GM18907 (cell line): ENCODE results near the gene TSPAN9.
A peak's percentile ranks its signal among the peaks of the same experiment; 100 is the strongest.

Experiments
- ATAC-seq: cut with Tn5 transposase; IDR thresholded peaks from one replicate; pipeline ENCODE4 v1.9.1; 2021; ENCODE audit warnings: mild to moderate bottlenecking, moderate library complexity; ENCODE audit not compliant: unreplicated experiment

Gene TSPAN9, protein sequence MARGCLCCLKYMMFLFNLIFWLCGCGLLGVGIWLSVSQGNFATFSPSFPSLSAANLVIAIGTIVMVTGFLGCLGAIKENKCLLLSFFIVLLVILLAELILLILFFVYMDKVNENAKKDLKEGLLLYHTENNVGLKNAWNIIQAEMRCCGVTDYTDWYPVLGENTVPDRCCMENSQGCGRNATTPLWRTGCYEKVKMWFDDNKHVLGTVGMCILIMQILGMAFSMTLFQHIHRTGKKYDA

DNA sequence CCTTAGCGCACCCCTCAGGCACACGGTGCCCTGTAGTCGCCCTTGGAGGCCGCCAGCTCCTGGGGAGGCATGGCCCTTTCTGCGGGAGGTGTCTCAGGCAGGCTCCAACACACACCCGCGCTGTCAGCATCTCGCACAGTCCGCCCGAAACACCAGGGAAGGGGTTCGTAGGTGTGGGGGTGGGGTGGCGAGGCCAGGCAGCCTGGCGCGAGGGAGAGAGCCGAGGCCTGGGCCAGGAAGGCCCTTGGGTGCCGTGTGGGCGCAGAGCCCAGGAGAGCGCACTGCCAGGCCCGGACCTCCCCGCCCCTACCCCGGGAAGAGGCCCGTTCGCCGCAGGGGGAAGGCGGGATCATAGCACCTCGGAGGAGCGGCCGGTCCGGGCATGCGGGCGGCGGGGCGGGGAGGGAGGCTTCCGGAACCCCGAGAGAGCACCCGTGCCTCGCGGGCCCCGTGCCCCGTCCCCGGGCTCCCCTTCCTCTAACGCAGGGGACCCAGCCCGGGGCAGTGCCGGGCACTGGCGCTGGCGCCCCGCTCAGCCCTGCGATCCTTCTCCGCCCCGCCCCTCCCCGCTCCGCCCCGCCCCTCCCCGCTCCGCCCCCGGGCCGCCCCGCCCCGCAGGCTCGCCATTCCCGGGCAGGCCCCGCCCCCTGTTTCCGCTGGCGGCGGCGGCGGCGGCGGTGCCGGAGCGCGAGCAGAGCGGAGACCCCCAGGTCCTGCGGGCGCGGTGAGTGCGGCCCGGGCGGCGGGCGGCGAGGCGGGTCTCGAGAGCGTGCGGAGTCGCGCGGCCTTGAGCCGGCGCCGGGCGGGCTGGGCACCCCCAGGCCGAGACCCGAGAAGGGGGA is at the start of gene TSPAN9:
Gene TSPAN9 (plus strand): TSS at position 650 of the 842 bp plus-strand sequence. CDS start 123,815 bp downstream, outside the sequence.
- peak; percentile 68 for ATAC-seq

DNA sequence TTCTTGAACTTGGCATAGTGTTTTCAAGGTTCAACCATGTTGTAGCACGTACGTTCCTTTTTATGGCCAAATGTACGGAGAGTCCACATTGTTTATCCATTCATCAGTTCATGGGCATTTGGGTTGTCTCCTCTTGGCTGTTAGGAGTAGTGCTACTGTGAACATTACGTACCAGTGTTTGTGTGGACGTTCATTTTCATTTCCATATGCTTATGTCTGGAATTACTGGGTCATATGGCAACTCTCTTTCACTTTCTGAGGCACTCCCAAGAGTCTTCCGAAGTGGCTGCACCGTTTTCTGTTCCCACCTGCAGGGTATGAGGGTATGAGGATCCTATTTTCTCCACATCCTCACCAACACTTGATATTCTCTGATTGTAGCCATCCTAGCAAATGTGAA is 49.1 kb upstream of the TSPAN9 start:
- no peak for ATAC-seq

DNA sequence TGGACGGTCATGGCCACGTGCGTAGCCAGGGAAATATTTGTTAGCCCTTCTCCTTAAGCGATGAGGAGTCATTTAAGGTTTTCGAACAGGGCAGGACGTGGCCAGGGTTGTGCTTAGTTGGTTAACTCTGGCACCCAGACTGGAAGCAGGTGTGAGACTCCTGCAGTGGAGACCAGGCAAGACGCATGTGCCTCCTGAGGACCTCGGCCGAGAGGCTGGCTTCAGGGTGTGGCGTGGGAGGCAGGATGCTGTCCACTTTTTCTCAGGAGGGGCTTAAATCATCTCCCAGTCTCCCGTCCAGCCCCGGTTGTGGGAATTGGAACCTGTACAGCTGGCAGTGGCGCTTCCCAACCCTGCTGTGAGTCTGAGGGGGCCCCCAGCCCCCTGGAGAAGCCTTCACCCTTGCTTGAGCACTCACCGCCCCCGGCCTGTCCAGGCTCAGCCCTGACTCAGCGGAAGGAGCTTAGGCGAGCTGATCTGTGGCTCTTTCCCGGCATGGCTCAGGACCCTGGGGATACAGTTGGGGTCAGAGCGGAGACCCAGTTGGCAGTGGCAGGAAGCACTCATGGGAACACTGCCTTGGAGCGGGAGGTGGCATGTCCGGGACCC is 46.3 kb upstream of the TSPAN9 start:
- ATAC-seq, result no peak

DNA sequence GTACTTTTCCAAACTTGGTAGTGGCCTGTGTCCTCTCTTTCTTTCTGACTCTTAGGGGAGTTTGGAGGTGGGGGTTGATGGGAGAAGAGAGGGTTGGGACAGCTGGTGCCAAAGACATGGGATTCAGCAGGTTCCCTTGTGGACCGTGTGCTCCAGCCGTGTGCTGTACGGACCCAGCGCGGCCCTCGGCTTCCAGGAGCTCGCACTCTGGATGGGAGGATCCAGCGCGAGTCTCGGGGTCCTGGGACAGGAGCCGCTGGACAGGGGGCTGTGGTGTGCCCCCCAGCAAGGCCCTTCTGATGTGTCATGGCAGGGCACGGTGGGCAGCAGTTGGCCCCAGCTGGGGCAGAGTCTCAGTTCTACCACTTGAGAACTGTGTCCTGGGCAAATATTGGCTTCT is 45.0 kb upstream of the TSPAN9 start:
- ATAC-seq, result no peak

DNA sequence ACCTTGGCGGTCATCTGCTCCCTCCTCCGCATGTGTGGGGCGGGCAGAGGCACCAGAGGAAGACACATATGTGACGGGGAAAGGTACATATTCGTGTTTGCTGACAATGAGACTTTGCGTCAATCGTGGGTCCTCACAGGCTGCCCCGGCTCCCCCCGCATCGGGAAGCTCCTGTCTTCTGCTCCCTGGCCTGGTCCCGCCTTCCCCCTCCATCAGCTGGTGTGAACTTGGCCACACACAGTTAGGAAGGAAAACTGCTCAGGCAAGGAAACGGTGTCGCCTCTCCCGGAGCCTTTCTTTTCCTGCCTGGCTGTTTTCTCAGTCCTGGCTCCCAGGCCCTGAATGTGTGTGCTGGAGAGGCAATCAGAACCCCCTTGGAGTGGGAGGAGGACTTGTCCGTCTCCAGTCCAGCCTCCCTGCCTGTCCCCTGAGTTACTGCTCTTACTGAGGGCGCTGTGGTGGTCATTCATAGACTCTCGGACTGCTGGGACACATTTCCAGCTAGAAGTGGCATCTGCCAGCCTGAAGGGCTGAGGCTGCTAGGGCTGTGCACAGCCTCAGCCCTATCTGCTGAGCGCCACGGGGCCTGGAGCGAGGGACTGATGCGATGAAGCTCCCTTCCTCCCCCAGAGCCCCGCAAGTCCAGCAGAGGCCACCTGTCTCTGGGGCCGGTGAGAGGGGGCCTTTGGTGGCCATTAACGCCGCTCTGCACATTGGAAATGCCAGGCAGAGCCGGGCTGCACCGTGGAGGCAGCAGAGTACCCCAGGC is 44.2 kb upstream of the TSPAN9 start:
- no peak for ATAC-seq

DNA sequence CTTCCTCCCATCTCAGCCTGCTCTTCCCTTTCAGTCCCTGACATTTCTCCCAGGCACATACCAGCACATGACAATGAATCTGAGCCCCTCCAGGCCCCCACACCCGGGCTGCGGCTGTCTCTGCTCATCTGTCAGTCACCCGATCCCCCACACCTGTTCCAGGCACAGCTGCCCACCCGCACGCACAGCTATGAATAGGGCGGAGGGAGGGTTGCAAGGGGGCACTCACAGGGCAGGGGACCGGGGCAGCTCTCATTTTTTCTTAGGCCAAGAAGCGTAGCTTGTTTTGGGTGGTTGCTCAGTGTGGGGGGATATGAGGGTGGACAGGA is 43.7 kb upstream of the TSPAN9 start:
- no peak for ATAC-seq

DNA sequence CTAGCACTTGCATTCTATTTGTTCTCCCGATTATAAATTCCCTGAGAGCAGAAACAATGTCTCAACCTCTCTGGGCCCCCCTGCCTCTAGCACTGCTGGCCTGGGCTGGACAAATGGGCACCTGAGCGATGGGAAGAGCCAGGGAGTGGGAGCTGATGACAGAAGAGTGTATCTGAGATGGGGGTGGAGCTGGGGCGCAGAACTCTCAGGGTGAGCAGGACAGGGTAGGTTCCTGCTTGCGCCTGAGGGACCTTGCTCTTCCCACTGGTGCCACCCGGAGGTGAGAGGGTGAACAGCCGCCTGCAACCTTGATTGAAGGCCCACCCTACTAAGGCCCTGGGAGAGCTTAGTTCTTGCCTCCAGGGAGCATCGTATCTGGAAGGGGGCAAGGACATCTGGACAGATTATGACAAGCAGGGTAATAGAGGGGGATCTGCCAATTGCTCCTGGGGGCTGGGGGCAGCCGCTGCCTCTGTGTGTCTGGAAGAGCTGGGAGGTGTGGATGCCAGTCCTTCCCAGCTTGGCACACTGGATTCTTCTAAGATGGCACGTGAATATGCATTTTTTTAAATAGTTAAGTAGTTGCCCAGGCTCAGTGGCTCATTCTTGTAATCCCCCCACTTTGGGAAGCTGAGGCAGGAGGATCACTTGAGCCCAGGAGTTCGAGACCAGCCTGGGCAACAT is 43.0 kb upstream of the TSPAN9 start:
- no peak for ATAC-seq

DNA sequence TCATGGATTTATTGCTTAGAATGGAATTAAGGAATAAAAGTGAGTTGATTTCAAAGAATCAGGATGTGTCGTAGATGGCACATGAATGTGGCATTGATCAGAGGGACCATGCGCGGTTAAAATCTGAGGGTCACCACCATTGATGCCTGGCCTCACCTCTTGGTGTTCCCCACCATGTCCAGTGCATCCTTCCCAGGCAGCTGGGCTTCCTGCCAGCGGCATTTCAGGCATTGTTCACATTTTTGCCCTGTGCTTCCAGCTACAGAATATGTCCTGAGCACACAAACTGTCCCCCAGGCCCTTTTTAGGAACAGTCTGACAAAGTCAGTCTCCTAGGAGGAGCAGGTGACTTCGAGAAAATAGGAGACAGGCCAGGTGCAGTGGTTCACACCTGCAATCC is 42.0 kb upstream of the TSPAN9 start:
- no peak for ATAC-seq

DNA sequence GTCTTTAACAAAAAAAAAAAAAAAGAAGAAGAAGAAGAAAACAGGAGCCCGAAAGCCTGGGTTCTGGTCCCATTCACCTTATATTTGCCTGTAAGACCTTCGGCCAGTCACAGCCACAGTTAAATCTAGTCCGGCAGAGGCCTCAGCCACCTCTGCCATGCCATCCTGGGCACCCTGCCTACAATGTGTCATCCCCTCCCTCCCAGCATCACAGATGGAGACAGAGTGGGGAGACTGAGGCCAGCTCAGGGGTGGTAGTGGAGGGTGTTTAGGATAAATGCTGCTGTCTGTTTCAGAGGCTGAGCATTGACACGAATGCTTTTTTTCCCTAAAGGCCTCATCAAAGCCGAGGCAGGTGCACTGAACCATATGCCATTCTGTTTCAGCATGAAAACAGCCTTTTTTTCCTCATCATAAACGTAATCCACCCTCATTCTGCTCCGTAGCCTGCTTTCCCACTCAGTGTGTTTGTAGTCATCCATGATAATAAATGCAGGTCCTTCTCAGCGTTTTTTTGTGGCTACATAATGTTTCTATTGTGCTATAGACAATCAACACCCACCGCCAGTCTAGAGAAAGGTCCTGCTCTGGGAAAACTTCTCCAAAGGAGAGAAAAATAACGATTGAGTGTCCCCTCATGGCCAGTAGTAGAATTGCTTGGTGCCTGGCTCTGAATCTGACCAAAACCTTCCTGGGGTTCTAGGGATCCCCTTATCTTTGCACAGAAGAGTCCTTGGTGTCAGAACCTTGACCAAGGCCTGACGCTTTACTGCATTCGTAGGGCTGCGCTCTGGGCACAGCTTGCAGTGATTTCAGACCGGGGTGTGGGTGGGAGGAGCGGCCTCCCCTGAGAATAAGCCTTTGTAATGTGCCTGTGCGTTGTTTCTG is 41.1 kb upstream of the TSPAN9 start:
- ATAC-seq, result no peak

DNA sequence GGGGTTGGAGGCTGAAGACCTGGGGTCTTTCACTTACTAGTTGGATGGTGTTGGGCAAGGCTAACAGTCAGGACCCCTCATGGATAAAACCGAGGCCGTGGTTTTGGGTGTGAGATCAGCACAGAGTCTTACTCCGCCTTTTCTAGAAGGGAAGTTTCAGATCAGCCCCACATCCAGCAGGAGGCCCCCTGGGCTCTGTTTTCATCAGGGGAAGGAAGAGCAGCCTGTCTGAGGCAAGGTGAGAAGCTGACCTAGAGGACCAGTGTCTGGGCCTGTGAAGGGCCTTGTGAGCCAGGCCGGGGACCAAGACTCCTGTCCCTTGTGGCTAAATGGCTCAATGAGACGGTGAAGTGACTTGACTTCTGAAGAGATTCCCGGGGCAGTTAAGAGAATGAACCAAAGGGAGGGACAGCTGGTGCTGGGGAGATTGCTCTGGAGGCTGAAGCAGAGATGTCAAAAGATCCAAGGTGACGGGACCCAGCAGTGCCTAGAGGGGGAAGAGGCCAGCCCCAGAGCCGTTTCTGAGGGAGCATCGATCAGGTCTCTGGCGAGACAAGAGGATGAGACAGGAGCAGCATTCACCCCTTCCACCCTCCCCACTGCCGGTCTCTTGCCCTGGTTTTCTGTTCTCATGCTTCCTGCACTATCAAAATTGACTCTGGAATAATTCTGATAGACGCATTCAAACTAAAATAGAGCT is 40.1 kb upstream of the TSPAN9 start:
- ATAC-seq, result no peak

DNA sequence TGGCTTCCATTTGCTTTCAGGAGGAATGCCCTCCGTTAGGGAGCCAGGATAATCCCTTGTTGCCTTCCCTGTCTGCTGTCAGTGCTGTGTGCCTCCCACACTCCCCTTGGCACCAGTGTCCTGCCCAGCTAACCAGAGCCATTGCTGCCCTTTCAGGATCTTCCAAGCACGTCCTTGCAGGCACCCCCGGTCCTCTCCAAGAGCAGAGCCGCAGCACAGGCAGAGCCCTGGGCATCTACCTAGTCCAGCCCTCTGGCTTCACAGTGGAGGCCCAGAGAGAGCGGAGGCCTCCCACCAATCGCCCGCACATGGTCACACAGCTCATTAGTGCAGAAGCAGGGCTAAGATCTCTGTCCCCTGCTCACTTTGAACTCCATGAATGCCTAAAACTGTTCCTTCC is 39.0 kb upstream of the TSPAN9 start:
- ATAC-seq, result no peak

DNA sequence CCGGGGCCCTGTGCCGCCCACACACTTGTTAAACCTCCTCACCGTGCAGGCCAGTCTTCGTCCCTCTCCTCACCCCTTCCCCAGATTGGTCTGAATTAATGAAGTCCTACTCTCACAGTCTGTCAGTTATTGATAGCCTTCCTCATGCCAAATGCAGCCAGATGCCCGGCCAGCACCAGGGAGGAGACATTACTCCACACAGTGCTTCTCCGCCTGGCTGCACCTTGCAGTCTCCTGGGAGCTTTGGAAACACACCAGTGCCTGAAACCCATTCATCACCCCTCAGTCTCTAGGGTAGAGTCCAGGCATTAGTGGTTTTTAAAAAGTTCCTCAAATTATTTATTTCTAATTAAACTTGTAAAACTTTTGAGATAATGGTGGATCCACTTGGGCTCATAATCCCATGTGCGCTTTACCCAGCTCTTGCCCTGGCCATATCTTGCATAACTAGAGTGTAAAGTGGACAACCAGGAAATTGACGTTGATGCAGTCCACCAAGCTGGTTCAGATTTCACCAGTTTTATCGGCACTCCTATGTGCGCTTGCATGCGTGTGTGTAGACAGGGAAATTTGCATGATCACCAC is 38.2 kb upstream of the TSPAN9 start:
- ATAC-seq, result no peak

DNA sequence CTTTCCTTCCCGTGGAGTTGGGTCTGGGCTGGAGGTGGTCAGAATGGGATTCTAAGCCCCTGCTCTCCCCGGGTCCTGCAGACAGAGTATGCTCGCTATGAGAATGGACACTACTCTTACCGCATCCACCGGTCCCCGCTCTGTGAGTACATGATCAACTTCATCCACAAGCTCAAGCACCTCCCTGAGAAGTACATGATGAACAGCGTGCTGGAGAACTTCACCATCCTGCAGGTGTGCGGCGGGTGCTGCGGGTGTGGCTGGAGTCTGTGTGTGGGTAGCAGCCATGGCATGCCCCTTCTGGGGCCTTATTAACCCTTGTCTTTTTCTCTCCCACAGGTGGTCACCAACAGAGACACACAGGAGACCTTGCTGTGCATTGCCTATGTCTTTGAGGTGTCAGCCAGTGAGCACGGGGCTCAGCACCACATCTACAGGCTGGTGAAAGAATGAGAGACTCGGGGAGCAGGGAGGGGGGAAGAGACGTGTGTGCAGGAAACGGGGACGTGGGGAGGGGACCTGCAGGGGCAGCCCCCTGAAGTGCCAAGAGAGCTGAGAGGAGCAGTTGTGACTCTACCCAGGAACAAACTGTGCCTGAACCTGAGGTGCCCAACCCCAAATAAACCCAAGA is 37.0 kb upstream of the TSPAN9 start:
- no peak for ATAC-seq

DNA sequence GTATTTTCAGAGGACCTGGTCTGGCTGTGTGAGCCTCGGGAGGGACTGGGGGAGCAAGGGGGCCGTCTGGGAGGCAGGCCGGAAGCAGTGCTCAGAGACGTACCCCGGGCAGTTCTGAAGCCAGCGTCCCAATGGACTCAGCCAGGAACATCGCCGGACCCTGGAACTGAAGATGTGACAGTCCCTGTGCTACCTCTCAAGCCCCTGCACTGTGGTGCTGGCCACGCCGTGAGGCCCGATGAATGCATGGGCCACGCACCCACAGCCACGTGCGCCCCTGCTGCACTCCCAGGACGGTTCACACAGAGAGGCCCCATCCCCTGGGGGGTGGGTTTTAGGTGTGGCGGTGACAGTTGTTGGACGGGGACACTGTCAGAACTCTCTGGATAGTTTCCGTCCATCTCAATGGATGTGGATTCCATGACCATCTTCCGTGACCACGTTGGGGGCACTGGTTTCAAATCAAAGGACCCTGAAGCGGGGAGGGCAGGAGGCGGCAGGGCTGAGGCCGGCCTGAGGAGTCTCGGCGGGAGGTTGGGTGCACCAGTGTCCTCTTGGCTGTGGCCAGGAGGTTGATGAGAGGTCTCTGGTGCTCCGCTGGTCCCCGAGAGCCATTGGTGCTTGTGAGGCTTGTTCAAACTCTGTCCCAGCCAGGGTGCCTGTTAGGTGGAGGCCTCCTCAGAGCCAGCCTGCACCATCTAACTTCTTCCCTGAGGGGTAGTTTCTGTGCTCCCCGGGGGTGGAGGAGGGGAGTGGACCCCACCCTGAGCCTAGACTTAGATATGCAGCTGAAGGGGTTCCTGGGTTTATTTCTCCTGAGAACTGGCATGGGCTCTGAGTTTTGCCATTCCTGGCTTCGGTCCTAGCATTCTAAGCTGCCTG is 36.3 kb upstream of the TSPAN9 start:
- ATAC-seq, result no peak

DNA sequence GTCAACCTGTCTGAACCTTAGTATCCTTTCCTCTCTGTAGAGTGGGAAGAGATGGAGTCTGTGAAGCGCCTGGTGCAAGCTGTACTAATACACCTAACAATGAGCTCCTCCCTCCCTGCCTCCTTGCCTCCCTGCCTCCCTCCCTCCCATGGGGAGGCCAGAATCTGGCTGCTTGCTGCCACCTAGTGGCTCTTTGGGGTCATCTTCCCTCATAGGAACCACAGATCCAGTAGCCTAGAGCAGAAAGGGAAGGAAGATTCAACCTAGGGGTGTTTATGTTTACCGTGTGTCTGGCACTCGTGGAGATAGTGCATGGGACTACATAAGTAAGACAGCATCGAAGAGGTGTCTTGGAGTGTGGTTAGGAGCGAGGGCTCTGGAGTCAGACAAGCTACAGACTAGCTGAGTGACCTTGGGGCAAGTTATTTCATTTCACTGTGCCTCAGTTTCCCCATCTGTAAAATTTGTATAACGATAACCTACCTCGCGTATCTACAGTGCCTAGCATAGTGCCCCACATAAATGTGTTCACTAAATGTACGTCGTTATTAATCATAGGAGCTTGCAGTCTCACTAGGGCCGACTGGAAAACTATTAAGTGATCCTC is 35.5 kb upstream of the TSPAN9 start:
- no peak for ATAC-seq

DNA sequence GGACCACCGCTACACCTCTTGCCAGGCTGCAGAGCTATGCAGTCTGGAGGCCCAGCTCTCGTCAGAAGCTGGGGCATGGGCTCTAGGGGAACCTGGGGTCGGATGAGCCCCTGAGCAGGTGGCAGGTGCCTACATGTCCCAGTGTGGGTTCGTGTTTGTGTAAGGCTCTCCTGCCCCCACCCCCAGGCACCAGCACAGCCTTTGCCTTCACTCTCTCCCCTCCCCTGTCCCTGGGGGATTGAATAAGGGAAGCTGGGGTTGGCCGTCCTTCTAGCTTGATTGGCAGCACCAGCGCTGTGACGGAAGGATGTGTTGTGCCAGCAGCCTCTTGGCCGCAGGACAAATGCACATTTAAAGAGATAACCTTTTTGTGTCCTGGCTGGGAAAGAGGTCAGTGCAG is 34.8 kb upstream of the TSPAN9 start:
- ATAC-seq, result no peak

DNA sequence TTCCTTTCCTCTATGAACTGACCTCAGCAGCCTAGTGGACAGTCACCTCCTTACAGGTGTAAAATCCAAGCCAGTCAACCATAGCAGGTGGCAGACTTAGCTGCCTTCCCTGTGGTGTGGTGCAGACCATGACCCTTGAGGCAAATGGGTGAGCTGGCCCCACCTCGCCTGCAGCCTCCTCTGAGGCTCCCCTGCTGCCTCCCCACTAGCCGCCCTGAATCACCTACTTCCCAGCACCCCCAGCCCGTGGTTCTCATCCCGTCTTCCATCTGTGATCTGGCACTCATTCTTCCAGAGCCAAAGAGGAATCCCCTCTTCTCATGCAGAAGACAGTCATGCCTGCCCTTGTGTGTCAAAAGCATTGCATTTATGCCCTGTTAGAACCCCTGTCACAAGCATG is 34.4 kb upstream of the TSPAN9 start:
- ATAC-seq, result no peak
